ENCODE measurements around the gene GARNL3.
A peak's percentile ranks its signal among the peaks of the same experiment; 100 is the strongest.

GARNL3 gene

GRCh38 chr9:127264462-127265219 is at the start of gene GARNL3:
Gene GARNL3, plus strand, starts transcription at chr9:127264774. Its CDS starts 104 bp downstream, at chr9:127264878.
- DNase-seq: no peak

- no peak for DNase-seq
These were observed 49.0 kb upstream of the GARNL3 start for GRCh38 chr9:127215268-127216209.

GRCh38 chr9:127216210-127216887 is 48.2 kb upstream of the GARNL3 start:
- no peak for DNase-seq

- DNase-seq: no peak
These were observed 47.7 kb upstream of the GARNL3 start for GRCh38 chr9:127216888-127217217.

- no peak for DNase-seq
These were observed 45.8 kb upstream of the GARNL3 start for GRCh38 chr9:127218818-127219217.

GRCh38 chr9:127219520-127219919 is 45.1 kb upstream of the GARNL3 start:
- no peak for DNase-seq

GRCh38 chr9:127221695-127222094 is 42.9 kb upstream of the GARNL3 start:
- no peak for DNase-seq

- DNase-seq: no peak
These were observed 42.0 kb upstream of the GARNL3 start for GRCh38 chr9:127222388-127223095.

GRCh38 chr9:127223266-127223665 is 41.3 kb upstream of the GARNL3 start:
- no peak for DNase-seq

GRCh38 chr9:127223810-127224177 is 40.8 kb upstream of the GARNL3 start:
- DNase-seq: no peak

- DNase-seq: peak; percentile 65
These were observed 40.2 kb upstream of the GARNL3 start for GRCh38 chr9:127224178-127224882.

GRCh38 chr9:127224883-127225739 is 39.5 kb upstream of the GARNL3 start:
- peak; percentile 85 for DNase-seq

- no peak for DNase-seq
These were observed 38.6 kb upstream of the GARNL3 start for GRCh38 chr9:127225801-127226625.

- DNase-seq: no peak
These were observed 34.7 kb upstream of the GARNL3 start for GRCh38 chr9:127229691-127230417.

- DNase-seq: no peak
These were observed 32.9 kb upstream of the GARNL3 start for GRCh38 chr9:127231666-127232065.

- DNase-seq: no peak
These were observed 31.6 kb upstream of the GARNL3 start for GRCh38 chr9:127232833-127233549.

- no peak for DNase-seq
These were observed 31.0 kb upstream of the GARNL3 start for GRCh38 chr9:127233550-127233949.

- no peak for DNase-seq
These were observed 30.6 kb upstream of the GARNL3 start for GRCh38 chr9:127233989-127234388.

GRCh38 chr9:127237801-127238200 is 26.8 kb upstream of the GARNL3 start:
- no peak for DNase-seq

Data from NCI-H1105 treated with DMSO at 0.1 percent for 48 hours (cell line).